DND-41 (cell line): Measurements from ENCODE around the gene SEC16B.

Experiments used
- CTCF ChIP-seq: IDR thresholded peaks from 2 replicates; pipeline ENCODE4 v1.5.1; 2012; ENCODE audit warnings: borderline replicate concordance, low read length, moderate library complexity, mild to moderate bottlenecking; ENCODE audit not compliant: poor library complexity, severe bottlenecking; ENCODE audit errors: extremely low read depth
- EZH2 ChIP-seq: IDR thresholded peaks from 3 replicates; pipeline ENCODE4 v1.6.1; 2012; ENCODE audit warnings: borderline replicate concordance, low read depth, mild to moderate bottlenecking, moderate library complexity, low read length, inconsistent platforms; ENCODE audit not compliant: severe bottlenecking

GRCh38 chr1:178006043-178006442 is 36.2 kb upstream of the SEC16B start:
- no peak for TF ChIP-seq CTCF
- TF ChIP-seq EZH2, result no peak
